Measurements from ENCODE around the gene VPS41.

Gene VPS41

DNA sequence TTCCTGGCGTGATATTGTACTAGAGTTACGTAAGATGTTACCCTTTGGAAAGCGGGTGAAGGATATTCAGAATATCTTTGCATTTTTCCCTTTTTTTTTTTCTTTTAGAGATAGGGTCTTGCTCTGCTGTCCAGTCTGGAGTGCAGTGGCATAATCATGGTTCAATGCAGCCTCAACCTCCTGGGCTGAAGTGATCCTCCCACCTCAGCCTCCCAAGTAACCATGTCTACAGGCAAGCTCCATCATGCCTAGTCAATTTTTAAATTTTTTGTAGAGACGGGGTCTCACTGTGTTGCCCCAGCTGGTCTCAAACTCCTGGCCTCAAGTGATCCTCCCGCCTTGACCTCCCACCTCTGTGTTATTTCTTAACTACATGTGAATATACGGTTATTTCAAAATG is 18.4 kb downstream of the VPS41 start:
- TF ChIP-seq, protein P1, sequence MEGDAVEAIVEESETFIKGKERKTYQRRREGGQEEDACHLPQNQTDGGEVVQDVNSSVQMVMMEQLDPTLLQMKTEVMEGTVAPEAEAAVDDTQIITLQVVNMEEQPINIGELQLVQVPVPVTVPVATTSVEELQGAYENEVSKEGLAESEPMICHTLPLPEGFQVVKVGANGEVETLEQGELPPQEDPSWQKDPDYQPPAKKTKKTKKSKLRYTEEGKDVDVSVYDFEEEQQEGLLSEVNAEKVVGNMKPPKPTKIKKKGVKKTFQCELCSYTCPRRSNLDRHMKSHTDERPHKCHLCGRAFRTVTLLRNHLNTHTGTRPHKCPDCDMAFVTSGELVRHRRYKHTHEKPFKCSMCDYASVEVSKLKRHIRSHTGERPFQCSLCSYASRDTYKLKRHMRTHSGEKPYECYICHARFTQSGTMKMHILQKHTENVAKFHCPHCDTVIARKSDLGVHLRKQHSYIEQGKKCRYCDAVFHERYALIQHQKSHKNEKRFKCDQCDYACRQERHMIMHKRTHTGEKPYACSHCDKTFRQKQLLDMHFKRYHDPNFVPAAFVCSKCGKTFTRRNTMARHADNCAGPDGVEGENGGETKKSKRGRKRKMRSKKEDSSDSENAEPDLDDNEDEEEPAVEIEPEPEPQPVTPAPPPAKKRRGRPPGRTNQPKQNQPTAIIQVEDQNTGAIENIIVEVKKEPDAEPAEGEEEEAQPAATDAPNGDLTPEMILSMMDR (IDR thresholded peaks at IDR 0.05; ENCODE audit: low read depth, low read length, missing control alignments) = no peak
- no peak overlapping the region for H3K4me3 ChIP-seq (replicated peaks; ENCODE audit: low read depth, low read length)
- no peak for DNase-seq (ENCODE audit: extremely low read depth, low read depth)

DNA sequence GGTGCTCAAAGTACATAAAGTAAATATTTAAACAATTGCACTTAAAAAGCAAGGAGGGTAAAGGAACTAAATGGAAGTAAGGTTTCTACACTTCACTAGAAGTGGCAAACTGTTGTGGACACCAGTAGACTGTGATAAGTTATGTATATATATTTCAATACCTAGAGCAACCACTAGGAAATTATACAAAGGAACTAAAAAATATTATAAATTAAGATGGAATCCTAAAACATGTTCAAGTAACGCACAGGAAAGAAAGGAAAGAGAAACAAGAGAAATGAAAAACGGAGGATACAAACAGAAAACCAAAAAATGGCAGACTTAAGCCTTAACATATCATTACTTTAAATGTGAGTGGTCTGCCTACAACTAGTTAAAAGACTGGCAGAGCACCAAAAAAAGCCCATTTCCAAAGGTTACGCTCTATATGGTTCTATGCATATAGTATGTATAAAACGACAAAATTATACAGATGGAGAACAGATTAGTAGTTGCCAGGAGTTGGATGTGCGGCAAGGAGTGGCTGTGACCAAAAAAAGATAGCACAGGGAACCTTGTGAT is 19.0 kb downstream of the VPS41 start:
- TF ChIP-seq, protein P1 (IDR thresholded peaks at IDR 0.05; ENCODE audit: low read depth, low read length, missing control alignments) = peak; percentile 8
- DNase-seq (ENCODE audit: extremely low read depth, low read depth) = no peak

DNA sequence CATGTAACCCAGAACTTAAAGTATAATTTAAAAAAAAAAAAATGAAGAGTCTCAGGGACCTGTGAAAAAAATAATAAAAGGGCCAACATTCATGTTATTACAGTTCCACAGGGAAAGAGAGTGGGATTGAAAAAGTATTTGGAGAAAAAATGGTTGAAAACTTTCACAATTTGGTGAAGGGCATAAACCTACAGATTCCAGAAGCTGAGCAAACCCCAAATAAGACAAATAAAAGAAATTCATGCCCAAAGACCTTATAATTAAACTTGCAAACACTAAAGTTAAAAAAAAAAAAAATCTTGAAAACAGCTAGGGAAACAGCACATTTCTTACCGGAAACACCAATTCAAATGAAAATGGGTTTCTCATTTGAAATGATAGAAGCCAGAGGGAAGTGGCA is 19.9 kb downstream of the VPS41 start:
- no peak for DNase-seq (ENCODE audit: extremely low read depth, low read depth)
- TF ChIP-seq, protein P1 (IDR thresholded peaks at IDR 0.05; ENCODE audit: low read depth, low read length, missing control alignments) = no peak
- H3K4me3 ChIP-seq (replicated peaks; ENCODE audit: low read depth, low read length) = no peak overlapping the region

More for the DNA sequence above, 19.0 kb downstream of the VPS41 start:
- no peak overlapping the region for H3K4me3 ChIP-seq (replicated peaks; ENCODE audit: low read depth, low read length)

DNA sequence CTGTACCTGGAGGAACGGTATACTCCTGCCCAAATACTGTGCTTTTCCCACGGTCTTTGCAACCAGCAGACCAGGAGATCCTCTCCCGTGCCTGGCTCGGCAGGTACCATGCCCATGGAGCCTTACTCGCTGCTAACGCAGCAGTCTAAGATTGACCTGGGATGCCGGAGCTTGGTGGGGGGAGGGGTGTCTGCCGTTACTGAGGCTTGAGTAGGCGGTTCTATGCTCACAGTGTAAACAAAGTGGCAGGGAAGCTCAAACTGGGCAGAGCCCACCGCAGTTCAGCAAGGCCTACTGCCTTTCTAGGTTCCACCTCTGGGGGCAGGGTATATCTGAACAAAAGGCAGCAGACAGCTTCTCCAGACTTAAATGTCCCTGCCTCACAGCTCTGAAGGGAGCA is 22.7 kb downstream of the VPS41 start:
- no peak for DNase-seq (ENCODE audit: extremely low read depth, low read depth)
- no peak overlapping the region for H3K4me3 ChIP-seq (replicated peaks; ENCODE audit: low read depth, low read length)
- TF ChIP-seq, protein P1 (IDR thresholded peaks at IDR 0.05; ENCODE audit: low read depth, low read length, missing control alignments) = no peak

DNA sequence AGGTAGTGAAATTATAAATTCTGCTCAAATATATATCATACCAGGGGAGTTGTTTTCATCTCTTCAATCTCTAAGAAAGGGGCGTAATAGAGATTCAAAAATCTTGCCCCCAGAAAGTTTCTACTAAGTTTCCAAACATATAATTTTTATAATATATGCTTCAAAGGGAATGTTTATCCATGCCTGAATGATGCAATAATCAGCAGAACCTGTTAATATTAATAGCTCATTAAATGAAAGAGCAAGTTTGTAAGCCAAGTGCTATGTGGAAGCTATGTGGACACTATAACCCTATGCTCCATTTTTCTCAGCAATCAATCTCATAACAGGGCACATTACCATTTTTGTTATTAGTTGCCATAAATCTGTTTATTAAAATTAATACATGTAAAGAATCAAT is 25.3 kb downstream of the VPS41 start:
- TF ChIP-seq, protein P1 (IDR thresholded peaks at IDR 0.05; ENCODE audit: low read depth, low read length, missing control alignments) = no peak
- H3K4me3 ChIP-seq (replicated peaks; ENCODE audit: low read depth, low read length) = no peak overlapping the region
- no peak for DNase-seq (ENCODE audit: extremely low read depth, low read depth)

DNA sequence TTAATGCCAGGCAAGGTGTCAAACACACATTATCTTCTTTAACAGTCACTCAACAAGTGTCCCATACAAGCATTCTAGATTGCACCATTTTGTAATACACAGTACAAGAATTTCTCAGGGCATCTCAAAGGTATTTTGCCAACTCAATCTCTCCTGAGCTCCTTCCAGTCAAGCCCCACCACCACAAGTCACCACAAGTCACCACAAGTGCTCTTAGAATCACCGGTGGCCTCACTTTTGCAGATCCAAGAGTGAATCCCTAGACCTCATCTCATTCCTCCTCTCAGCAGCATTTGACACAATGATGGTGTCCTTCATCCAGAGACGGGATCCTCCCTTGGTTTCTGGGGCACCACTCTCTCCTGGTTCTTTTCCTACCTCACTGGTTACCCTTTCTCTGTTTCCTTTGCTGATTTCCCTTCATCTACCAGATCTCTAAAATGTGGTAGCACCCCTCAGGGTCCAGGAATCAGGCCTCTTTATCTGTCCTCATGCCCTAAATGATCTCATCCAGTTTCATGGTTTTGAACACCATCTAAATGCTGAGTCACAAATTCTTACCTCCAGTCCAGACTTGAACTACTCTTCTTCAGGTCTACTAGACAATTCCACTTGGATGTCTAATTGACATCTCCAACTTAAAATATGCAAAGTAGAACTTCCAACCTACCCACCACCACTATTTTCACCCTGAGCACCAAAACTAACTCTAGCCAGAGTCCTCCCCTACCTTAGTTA is 26.9 kb downstream of the VPS41 start:
- TF ChIP-seq, protein P1 (IDR thresholded peaks at IDR 0.05; ENCODE audit: low read depth, low read length, missing control alignments) = no peak
- DNase-seq (ENCODE audit: extremely low read depth, low read depth) = no peak
- H3K4me3 ChIP-seq (replicated peaks; ENCODE audit: low read depth, low read length) = no peak overlapping the region

All from HFF-Myc (cell line).